Measurements from ENCODE around the gene IARS1.
A peak's percentile ranks its signal among the peaks of the same experiment; 100 is the strongest.

The IARS1 gene

DNA sequence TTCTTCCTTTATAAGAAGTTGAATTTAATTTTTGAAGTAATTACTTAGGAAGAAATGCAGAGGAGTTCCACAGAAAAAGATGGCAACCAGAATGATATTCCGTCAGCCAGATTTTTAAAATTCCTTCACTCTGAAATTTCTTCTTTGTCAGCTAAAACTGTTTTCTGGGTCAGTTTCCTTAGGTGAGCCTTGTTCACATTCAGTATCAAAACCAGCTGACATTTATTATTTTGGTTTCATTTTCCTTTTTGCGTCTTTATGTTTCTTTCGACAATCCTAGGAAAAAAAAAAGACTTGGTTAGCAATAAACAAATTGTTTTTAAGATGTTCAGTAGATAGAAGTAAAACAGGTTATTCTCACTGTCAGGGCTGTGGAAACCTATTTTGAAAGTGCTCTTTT, 4.1 kb upstream of the IARS1 start:
- peak overlapping the region; percentile 28 for H3K4me3 ChIP-seq (ENCODE audit: low read depth, low read length)
- TF ChIP-seq, protein P1, sequence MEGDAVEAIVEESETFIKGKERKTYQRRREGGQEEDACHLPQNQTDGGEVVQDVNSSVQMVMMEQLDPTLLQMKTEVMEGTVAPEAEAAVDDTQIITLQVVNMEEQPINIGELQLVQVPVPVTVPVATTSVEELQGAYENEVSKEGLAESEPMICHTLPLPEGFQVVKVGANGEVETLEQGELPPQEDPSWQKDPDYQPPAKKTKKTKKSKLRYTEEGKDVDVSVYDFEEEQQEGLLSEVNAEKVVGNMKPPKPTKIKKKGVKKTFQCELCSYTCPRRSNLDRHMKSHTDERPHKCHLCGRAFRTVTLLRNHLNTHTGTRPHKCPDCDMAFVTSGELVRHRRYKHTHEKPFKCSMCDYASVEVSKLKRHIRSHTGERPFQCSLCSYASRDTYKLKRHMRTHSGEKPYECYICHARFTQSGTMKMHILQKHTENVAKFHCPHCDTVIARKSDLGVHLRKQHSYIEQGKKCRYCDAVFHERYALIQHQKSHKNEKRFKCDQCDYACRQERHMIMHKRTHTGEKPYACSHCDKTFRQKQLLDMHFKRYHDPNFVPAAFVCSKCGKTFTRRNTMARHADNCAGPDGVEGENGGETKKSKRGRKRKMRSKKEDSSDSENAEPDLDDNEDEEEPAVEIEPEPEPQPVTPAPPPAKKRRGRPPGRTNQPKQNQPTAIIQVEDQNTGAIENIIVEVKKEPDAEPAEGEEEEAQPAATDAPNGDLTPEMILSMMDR (IDR thresholded peaks at IDR 0.05; ENCODE audit: insufficient read depth, low read depth, low read length, missing control alignments), result no peak
- no peak for DNase-seq (ENCODE audit: low read depth)

DNA sequence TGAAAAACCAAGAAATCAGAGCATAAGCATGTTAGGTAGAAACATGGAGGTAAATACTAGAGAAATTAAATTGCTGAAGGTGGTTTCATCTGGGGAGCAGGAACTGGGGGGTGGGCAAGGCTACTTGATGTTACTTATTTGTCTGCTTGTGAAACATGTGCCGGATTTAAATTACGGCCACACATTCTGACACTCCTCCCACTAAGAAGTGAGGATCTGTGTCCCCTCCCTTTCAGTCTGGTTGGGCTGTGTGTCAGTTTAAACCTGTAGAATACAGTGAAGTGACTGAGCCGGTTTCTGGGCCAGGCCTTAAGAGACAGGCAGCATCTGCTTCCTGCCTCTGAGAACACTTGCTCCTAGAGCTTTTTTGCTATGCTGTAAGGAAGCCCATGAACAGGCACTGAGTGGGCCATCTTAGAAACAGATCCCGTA, 2.3 kb upstream of the IARS1 start:
- H3K4me3 ChIP-seq (ENCODE audit: low read depth, low read length), result no peak overlapping the region
- TF ChIP-seq, protein P1 (IDR thresholded peaks at IDR 0.05; ENCODE audit: insufficient read depth, low read depth, low read length, missing control alignments), result no peak
- DNase-seq (ENCODE audit: low read depth), result peak; percentile 31

DNA sequence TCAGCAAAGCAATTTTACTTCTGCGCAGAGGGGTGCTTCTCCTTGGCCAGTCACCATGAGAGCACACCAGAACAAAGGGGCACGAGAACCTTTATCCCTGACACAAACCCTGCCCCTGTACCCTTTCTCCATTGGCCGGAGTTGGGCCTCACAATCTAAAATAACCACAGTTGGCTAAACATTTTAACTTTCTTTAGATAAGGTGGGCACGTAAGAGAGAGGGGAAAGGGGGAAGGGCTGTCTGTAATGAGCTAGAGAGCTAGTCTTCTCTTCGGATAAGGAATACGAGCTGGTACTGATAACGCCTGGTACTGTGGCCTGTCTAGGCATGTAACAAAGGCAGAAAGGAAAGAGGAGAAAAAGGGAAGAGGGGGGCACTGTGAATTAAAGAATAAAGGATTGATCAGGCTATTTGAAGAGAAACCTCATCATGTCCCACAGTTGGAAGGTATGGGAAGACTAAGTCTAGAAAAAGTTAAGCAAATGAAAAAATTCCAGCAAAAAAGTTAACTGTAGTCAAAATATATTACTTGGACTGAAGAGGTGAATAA, 1.8 kb upstream of the IARS1 start:
- H3K4me3 ChIP-seq (ENCODE audit: low read depth, low read length), result no peak overlapping the region
- TF ChIP-seq, protein P1 (IDR thresholded peaks at IDR 0.05; ENCODE audit: insufficient read depth, low read depth, low read length, missing control alignments), result no peak

DNA sequence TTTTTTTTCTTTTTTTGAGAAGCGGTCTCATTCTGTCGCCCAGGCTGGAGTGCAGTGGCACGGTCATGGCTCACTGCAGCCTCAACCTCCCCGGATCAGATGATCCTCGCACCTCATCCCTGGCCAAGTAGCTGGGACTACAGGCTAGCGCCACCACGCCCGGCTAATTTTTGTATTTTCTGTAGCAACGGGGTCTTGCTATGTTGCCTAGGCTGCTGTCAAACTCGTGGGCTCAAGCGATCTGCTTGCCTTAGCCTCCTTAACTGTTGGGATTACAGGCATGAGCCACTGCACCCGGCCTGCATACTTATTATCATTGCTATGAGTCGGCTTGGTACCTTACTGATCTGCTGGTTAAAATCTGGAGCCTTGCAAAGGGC, 790 bp upstream of the IARS1 start:
- peak; percentile 47 for DNase-seq (ENCODE audit: low read depth)
- TF ChIP-seq, protein P1 (IDR thresholded peaks at IDR 0.05; ENCODE audit: insufficient read depth, low read depth, low read length, missing control alignments), result no peak

More for the DNA sequence above, 1.8 kb upstream of the IARS1 start:
- no peak for DNase-seq (ENCODE audit: low read depth)

DNA sequence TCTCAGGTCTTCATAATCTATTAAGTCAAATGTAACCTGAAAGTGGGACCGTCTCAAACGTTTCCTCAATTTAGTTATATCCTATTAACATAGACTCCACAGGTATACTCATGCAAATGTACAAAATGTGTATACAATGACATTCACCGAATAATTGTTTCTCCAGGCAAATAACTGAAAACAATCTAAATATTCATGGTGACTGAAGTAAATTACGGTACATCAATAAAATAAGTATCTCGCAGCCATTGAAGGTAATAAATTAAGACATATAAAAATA, 482 bp downstream of the IARS1 start:
- TF ChIP-seq, protein P1 (IDR thresholded peaks at IDR 0.05; ENCODE audit: insufficient read depth, low read depth, low read length, missing control alignments), result no peak
- peak overlapping the region; percentile 95 for H3K4me3 ChIP-seq (ENCODE audit: low read depth, low read length)
- no peak for DNase-seq (ENCODE audit: low read depth)

More for the DNA sequence above, 790 bp upstream of the IARS1 start:
- H3K4me3 ChIP-seq (ENCODE audit: low read depth, low read length), result peak overlapping the region; percentile 95

DNA sequence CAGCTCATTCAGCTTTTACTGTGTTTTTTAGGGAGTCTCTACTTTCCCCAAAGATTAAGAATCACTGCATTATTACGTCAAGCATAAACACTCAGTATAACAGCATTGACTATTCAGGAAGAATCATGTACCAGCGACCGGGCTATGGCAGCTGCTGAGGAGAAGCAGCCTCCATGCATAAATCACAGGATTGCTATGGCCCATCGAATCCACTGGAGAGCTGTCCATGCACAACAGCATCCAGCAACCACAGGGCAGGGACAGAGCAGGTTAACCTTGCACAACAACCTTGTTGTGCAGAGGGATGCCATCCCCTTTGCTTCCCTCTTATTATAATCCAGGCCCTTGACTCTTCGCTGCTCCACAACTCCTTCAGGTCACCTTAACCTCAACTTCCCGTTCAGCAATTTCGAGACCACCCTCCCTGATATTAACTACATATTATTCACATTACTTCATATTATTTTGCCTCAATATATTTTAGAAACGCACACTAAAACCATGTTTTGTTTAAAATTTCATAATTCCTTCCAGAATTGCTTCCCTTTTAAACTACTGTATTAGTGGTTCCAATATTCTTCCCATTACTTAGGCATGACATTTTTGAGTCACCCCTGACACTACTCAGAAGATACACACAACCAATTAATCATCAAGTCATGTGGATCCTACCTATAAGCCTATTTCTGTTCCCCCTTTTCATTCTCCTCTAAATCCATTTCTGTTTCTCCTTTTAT, 991 bp downstream of the IARS1 start:
- TF ChIP-seq, protein P1 (IDR thresholded peaks at IDR 0.05; ENCODE audit: insufficient read depth, low read depth, low read length, missing control alignments), result no peak
- no peak for DNase-seq (ENCODE audit: low read depth)
- H3K4me3 ChIP-seq (ENCODE audit: low read depth, low read length), result peak overlapping the region; percentile 95

DNA sequence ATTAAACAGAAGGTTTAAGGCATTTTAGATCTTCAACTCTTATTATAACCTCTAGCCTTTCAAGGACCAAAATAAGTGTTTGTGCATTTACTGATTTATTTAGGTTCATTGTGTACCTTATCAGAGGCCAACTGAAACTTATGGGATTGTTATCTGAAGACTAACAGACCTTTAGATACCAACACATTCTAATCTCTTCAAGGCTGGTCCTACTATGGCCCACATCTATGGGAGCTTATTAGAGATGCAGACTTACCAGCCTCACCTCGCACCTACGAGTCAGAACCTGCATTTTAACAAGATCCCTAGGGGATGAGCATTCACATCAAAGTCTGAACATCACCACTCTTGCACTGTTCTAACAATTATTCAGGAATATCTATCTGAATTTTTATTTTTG, 1.9 kb downstream of the IARS1 start:
- H3K4me3 ChIP-seq (ENCODE audit: low read depth, low read length), result peak overlapping the region; percentile 95
- DNase-seq (ENCODE audit: low read depth), result no peak
- TF ChIP-seq, protein P1 (IDR thresholded peaks at IDR 0.05; ENCODE audit: insufficient read depth, low read depth, low read length, missing control alignments), result no peak

Data from GM12865 (cell line).